A549 treated with AZD9567 at 1 μM for 4 hours (cell line): ENCODE results near the gene NFIB. TPM values are rescaled to one million over a fixed set of nuclear protein-coding genes. Genes with fewer than 3 reads are reported as not detected.

ENCODE experiments used
- total RNA-seq: library from RNA; stranded (reverse); fragments of 200-300 nt; extraction: Qiagen RNA extraction; gene quantifications from 5 replicates; pipeline ENCODE4 v1.2.3, GENCODE V29; 2022; ENCODE audit not compliant: insufficient read depth

The NFIB gene
- total RNA-seq = 7.0 to 11.6 TPM (median 9.3 TPM) in 5 replicates

DNA sequence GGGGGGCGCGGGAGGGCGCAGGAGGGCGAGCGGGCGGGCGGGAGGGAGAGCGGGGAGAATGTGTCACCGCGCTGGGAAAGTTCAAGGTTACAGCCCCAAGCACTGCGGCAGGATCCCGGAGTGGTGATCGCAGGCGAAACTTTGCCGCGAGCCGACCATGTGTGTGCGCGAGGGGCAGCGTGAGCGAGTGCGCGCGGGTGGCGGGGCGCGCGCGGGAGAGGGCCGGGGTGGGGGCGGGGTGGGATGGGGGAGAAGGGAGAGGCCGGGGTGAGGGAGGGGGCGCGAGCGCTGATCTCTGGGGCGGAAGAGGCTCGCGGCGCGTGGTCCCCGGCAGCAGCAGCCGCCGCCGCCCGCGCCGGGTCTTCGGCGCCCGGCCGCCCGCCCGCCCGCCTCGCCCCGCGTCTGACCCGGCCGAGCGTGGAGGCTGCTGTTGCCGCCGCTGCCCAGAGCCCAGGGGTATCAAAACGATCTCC is at the start of gene NFIB:
NFIB (minus strand) TSS at position 191 of the 473 bp plus-strand sequence. CDS start 630 bp downstream, outside the sequence.

